Measurements from ENCODE around the gene MKRN2. TPM values are rescaled to one million over a fixed set of nuclear protein-coding genes. Genes with fewer than 3 reads are reported as not detected.

Gene MKRN2
- total and polyA plus RNA-seq, 2 of the 8 experiments (the other 6 are each of a cell fraction or from before 2014, with no cell fraction given) = 15.3 to 17.6 TPM

- 87% methylated on average over 5 of the region's 5 CpGs; no CpG with 5 or more reads in 1 of the 2 experiments for WGBS, 2 experiments (ENCODE audit: extremely low coverage in 1 of 2, insufficient coverage in 1 of 2, insufficient read length in 1 of 2, insufficient replicate concordance in 2 of 2, low coverage in 1 of 2, low lambda C conversion rate in 2 of 2, missing lambda C conversion rate in 1 of 2)
- Histone ChIP-seq H2BK15ac (ENCODE audit: low read length) (no peak overlapping the region), H3K27me3 (replicated peaks in 1 of 4; ENCODE audit: control insufficient read depth in 3 of 4, extremely low read depth in 1 of 4, insufficient read depth in 3 of 4, low read length in 3 of 4) (no peaks in the 10 kb centered on the region), H2BK5ac (ENCODE audit: low read depth, low read length) (no peak overlapping the region), H3K14ac (ENCODE audit: insufficient read length) (no peak overlapping the region), H2BK120ac (replicated peaks; ENCODE audit: low read depth, low read length) (no peak overlapping the region), H4K91ac (replicated peaks; ENCODE audit: insufficient read length, low read length) (no peak overlapping the region), H3K18ac (ENCODE audit: extremely low read depth, low read length) (no peak overlapping the region), H3K56ac (replicated peaks; ENCODE audit: insufficient read length, low read depth, low read length) (no peak overlapping the region), H3K9me3 (ENCODE audit: insufficient read depth in 2 of 2, low read depth in 1 of 2, low read length in 1 of 2) (no peaks in the 10 kb centered on the region), H2AK5ac (ENCODE audit: low read depth, low read length) (no peak overlapping the region), H3K27ac (ENCODE audit: low read depth, low read length) (no peak overlapping the region), H3K23ac (ENCODE audit: insufficient read length) (no peak overlapping the region), H3K4me1 (replicated peaks in 1 of 4; ENCODE audit: control insufficient read depth in 3 of 4, insufficient read depth in 4 of 4, low read length in 3 of 4) (no peaks in the 10 kb centered on the region), H4K8ac (ENCODE audit: extremely low read depth, insufficient read depth, low read length) (no peak overlapping the region), H3K23me2 (ENCODE audit: low read depth, low read length) (no peaks in the 10 kb centered on the region), H3K79me2 (ENCODE audit: control insufficient read depth in 1 of 2, insufficient read depth in 2 of 2, low read length in 2 of 2) (no peaks in the 10 kb centered on the region), H2BK12ac (ENCODE audit: low read depth, low read length) (no peak overlapping the region), H3K79me1 (ENCODE audit: low read depth, low read length) (no peaks in the 10 kb centered on the region; the same call in 1 of the 2 replicates), H3K4me2 (ENCODE audit: insufficient read depth in 1 of 2, low read depth in 2 of 2, low read length in 2 of 2) (no peak overlapping the region), H3K36me3 (ENCODE audit: control insufficient read depth in 2 of 4, insufficient read depth in 4 of 4, low read length in 3 of 4) (peaks cover 28 to 73% (median 59%) of the 10 kb centered on the region in 4 experiments), H3K9ac (replicated peaks in 1 of 4; ENCODE audit: extremely low read depth in 1 of 4, low read depth in 3 of 4, low read length in 3 of 4) (no peak overlapping the region), H2BK20ac (ENCODE audit: low read length) (no peak overlapping the region), H3K4ac (replicated peaks; ENCODE audit: insufficient read length, low read depth, low read length) (no peak overlapping the region), H2AFZ (ENCODE audit: low read length) (no peak overlapping the region), H4K20me1 (replicated peaks in 1 of 2; ENCODE audit: control insufficient read depth in 1 of 2, insufficient read depth in 2 of 2, low read length in 2 of 2) (peaks cover 6 to 8% of the 10 kb centered on the region in 2 experiments), H3K4me3 (ENCODE audit: extremely low read depth in 1 of 4, insufficient read depth in 2 of 4, low read depth in 3 of 4, low read length in 4 of 4) (no peak overlapping the region), H4K5ac (ENCODE audit: insufficient read length, low read depth, low read length) (no peak overlapping the region)
- TF ChIP-seq TBP (IDR thresholded peaks at IDR 0.05; ENCODE audit: low read depth, low read length) (no peak), RXRA (IDR thresholded peaks at IDR 0.05; ENCODE audit: insufficient read depth, low read depth, low read length) (no peak), SIN3A (conservative IDR thresholded peaks at IDR 0.05 in 1 of 2, IDR thresholded peaks at IDR 0.05 in 1 of 2; ENCODE audit: low read depth in 1 of 2, low read length in 2 of 2) (no peak), CTBP2 (IDR thresholded peaks at IDR 0.05; ENCODE audit: borderline replicate concordance, insufficient read depth, insufficient read length, low read length) (no peak), FOSL1 (IDR thresholded peaks at IDR 0.05; ENCODE audit: insufficient read depth, low read depth, low read length) (no peak), GABPA (IDR thresholded peaks at IDR 0.05; ENCODE audit: borderline replicate concordance, insufficient read depth, low read length) (no peak), RAD21 (IDR thresholded peaks at IDR 0.05 in 1 of 2, conservative IDR thresholded peaks at IDR 0.05 in 1 of 2; ENCODE audit: low read depth in 2 of 2, low read length in 2 of 2) (no peak), CBX8 (IDR thresholded peaks at IDR 0.05; ENCODE audit: borderline replicate concordance, low read depth, low read length) (no peak), BCL11A (IDR thresholded peaks at IDR 0.05; ENCODE audit: low read depth in 2 of 2, low read length in 2 of 2) (no peak), CHD2 (IDR thresholded peaks at IDR 0.05; ENCODE audit: low read length) (no peak), HDAC2 (IDR thresholded peaks at IDR 0.05; ENCODE audit: borderline replicate concordance in 1 of 2, low read depth in 2 of 2, low read length in 2 of 2) (no peak), BACH1 (IDR thresholded peaks at IDR 0.05; ENCODE audit: low read length) (no peak), TAF7 (optimal IDR thresholded peaks at IDR 0.05; ENCODE audit: borderline replicate concordance, low read depth, low read length) (no peak)
- CTCF ChIA-PET (ENCODE audit: partially characterized antibody) = no interaction called here
- POLR2A ChIA-PET (ENCODE audit: partially characterized antibody) = interaction anchor here (1.5 kb wide), 1 partner anchor 77 kb away, joined by 3 read pairs; no protein-coding TSS in a partner anchor
- DNase-seq (ENCODE audit: low read depth in 1 of 2, low spot score in 2 of 2) = no peak
- no peak for FAIRE-seq
Observed at GRCh38 chr3:12585970-12586369, 29.1 kb downstream of the MKRN2 start.
